Neural progenitor cell (in vitro differentiated cells): ENCODE results near the gene CEP89.

ENCODE experiments used
- EZH2 ChIP-seq: fragments of 200-600 bp; sonication (generic); IDR thresholded peaks from 2 replicates; pipeline ENCODE4 v1.6.1; 2017; ENCODE audit warnings: antibody characterized with exemption, mild to moderate bottlenecking, moderate library complexity
- EZH2phosphoT487 ChIP-seq: fragments of 200-600 bp; sonication (generic); IDR thresholded peaks from 2 replicates; pipeline ENCODE4 v1.6.1; 2017; ENCODE audit warnings: antibody characterized with exemption
- TF ChIP-seq, protein P1 (sequence below): fragments of 200-600 bp; sonication (generic); IDR thresholded peaks from 2 replicates; pipeline ENCODE4 v1.5.1; 2017; ENCODE audit warnings: antibody characterized with exemption, mild to moderate bottlenecking

DNA sequence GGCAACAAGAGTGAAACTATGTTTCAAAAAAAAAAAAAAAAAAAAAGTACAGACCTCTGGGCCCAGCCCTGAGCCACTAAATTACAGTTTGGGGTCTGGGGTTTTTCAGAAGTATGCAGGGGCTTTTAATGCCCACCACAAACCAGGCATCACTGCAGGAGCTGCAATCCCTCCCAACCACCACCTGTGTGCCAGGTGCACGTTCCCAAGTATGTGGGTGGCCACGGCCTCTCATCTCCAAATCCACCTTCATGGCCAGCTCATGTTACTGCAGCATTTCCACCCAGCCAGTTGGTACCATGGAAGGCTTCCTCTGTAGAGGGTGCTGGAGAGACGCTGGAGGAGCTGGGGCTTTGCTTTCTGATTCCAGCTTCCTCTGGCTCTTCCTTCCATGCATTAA, 26.5 kb downstream of the CEP89 start:
- TF ChIP-seq, protein P1, sequence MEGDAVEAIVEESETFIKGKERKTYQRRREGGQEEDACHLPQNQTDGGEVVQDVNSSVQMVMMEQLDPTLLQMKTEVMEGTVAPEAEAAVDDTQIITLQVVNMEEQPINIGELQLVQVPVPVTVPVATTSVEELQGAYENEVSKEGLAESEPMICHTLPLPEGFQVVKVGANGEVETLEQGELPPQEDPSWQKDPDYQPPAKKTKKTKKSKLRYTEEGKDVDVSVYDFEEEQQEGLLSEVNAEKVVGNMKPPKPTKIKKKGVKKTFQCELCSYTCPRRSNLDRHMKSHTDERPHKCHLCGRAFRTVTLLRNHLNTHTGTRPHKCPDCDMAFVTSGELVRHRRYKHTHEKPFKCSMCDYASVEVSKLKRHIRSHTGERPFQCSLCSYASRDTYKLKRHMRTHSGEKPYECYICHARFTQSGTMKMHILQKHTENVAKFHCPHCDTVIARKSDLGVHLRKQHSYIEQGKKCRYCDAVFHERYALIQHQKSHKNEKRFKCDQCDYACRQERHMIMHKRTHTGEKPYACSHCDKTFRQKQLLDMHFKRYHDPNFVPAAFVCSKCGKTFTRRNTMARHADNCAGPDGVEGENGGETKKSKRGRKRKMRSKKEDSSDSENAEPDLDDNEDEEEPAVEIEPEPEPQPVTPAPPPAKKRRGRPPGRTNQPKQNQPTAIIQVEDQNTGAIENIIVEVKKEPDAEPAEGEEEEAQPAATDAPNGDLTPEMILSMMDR = no peak
- no peak for TF ChIP-seq EZH2
- TF ChIP-seq EZH2phosphoT487 = no peak
